Activated naive CD4-positive, alpha-beta T cell treated with anti-CD3 and anti-CD28 coated beads for 36 hours (primary cell): Measurements from ENCODE around the gene TMEM9B. TPM values are rescaled to one million over a fixed set of nuclear protein-coding genes. Genes with fewer than 3 reads are reported as not detected.

Experiments used
- CTCF ChIA-PET: fragments of 350-600 bp; sonication (Branson Sonifier 250); formaldehyde crosslinking; loops from one replicate; lab custom pipeline; 2021; ENCODE audit warnings: antibody characterized with exemption; lab: Charles Lee
- DNase-seq: peaks from one replicate; pipeline ENCODE4 v3.0.0-alpha.2; 2020
- H3K27ac Mint-ChIP-seq: one replicate; pipeline ENCODE4 v1.8.0; 2021; ENCODE audit warnings: mild to moderate bottlenecking, mixed read lengths
- H3K27me3 Mint-ChIP-seq: one replicate; pipeline ENCODE4 v1.8.0; 2021; ENCODE audit warnings: low read depth, mixed read lengths
- H3K36me3 Mint-ChIP-seq: one replicate; pipeline ENCODE4 v1.8.0; 2021; ENCODE audit warnings: low read depth, mixed read lengths
- H3K4me1 Mint-ChIP-seq: one replicate; pipeline ENCODE4 v1.8.0; 2021; ENCODE audit warnings: low read depth, mixed read lengths
- H3K4me3 Mint-ChIP-seq: one replicate; pipeline ENCODE4 v1.8.0; 2021; ENCODE audit warnings: mild to moderate bottlenecking, moderate library complexity, mixed read lengths
- H3K9me3 Mint-ChIP-seq: one replicate; pipeline ENCODE4 v1.8.0; 2021; ENCODE audit warnings: mixed read lengths
- intact Hi-C: fragments of 100-400 bp; cut with micrococcal nuclease; formaldehyde crosslinking; loops from one replicate; pipeline ENCODE4 v1.15.1; 2023
- total RNA-seq, 2 experiments: library from RNA; stranded (reverse); gene quantifications; one replicate each; pipeline ENCODE4 v1.2.3, GENCODE V29; 2021

The TMEM9B gene
- total RNA-seq, 2 experiments from 2014 or later = 13.4 to 13.6 TPM

DNA sequence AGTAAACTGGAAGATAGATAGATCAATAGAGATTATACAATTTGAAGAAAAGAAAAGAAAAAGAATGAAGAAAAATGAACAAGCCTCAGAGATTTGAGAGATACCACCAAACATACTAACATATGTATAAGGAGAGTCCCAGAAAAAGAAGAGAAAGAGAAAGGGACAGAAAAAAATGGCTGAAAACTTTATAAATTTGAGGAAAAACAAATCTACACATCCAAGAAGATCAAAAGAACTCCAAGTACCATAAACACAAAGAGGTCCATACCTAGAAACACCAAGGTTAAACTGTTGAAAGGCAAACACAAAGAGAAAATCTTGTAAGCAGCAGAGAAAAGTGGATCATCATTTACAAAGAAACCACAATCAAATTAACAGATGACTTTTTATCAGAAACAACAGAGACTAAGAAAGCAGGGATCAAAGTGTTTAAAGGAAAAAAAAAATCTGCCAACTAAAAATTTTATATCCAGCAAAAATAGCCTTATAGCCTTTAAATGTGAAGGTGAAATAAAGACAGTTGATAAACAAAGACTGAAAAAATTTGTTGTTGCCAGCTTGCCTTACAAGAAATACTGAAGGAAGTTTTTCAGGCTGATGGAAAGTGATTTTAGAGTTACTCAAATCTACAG is 65.0 kb downstream of the TMEM9B start:
- no peaks in the 10 kb centered on the region for H3K4me1 Mint-ChIP-seq
- intact Hi-C loops = no loop called here
- no peaks in the 10 kb centered on the region for H3K27me3 Mint-ChIP-seq
- H3K4me3 Mint-ChIP-seq = no peak overlapping the region
- no peak for DNase-seq
- H3K27ac Mint-ChIP-seq = no peak overlapping the region
- H3K36me3 Mint-ChIP-seq = peaks cover 4% of the 10 kb centered on the region
- peaks cover 17% of the 10 kb centered on the region for H3K9me3 Mint-ChIP-seq
- CTCF ChIA-PET = no interaction called here

Other genes with a start within 250 kb of the TMEM9B start
- gene AKIP1, start 53.3 kb downstream of the TMEM9B start, total RNA-seq = 10 to 100 TPM; 41.5 to 43.9 TPM
- not detected for gene C11orf16, start 31.5 kb downstream of the TMEM9B start, total RNA-seq
- gene ASCL3, start 21.4 kb downstream of the TMEM9B start, total RNA-seq = not detected
- gene NRIP3, start 39.6 kb upstream of the TMEM9B start, total RNA-seq = 1 to 10 TPM; 3.0 to 3.5 TPM
- gene SCUBE2, start 127.2 kb upstream of the TMEM9B start, total RNA-seq = under 1 TPM; 0.17 to 0.31 TPM